Keratinocyte (primary cell): Measurements from ENCODE around the gene BTG2. TPM values are rescaled to one million over a fixed set of nuclear protein-coding genes. Genes with fewer than 3 reads are reported as not detected.

Experiments
- DNase-seq: peaks from one replicate; pipeline ENCODE4 v3.0.0-alpha.2; 2011; ENCODE audit warnings: low read depth, missing footprints, low spot score
- FAIRE-seq: peaks from 2 replicates; lab custom pipeline; 2011; peaks lifted over from hg19 to GRCh38; lab: Jason Lieb, UNC
- H2AFZ ChIP-seq: 2 replicates; pipeline ENCODE4 v1.6.0; 2012; ENCODE audit warnings: low read length, control low read depth, inconsistent platforms; ENCODE audit not compliant: control insufficient read depth
- H3K27ac ChIP-seq: 2 replicates; pipeline ENCODE4 v1.5.1; 2011; ENCODE audit warnings: low read length; ENCODE audit not compliant: control insufficient read depth, insufficient read depth
- H3K27me3 ChIP-seq: 3 replicates; pipeline ENCODE4 v1.6.0; 2011; ENCODE audit warnings: low read length; ENCODE audit not compliant: control insufficient read depth, insufficient read depth; ENCODE audit errors: extremely low read depth
- H3K36me3 ChIP-seq, 2 experiments: 2 replicates in 1 of 2; 3 replicates in 1 of 2; pipeline ENCODE4 v1.5.1; 2011; ENCODE audit warnings: low read length in 2 of 2, mild to moderate bottlenecking in 1 of 2; ENCODE audit not compliant: control insufficient read depth in 2 of 2, insufficient read depth in 2 of 2; ENCODE audit errors: extremely low read depth in 1 of 2
- H3K4me1 ChIP-seq: 3 replicates; pipeline ENCODE4 v1.5.1; 2011; ENCODE audit warnings: low read length; ENCODE audit not compliant: control insufficient read depth, insufficient read depth; ENCODE audit errors: extremely low read depth
- H3K4me2 ChIP-seq: 3 replicates; pipeline ENCODE4 v1.6.0; 2011; ENCODE audit warnings: low read depth, low read length; ENCODE audit not compliant: control insufficient read depth, insufficient read depth; ENCODE audit errors: extremely low read depth
- H3K4me3 ChIP-seq, 3 experiments: fragments of 200-600 bp in 1 of 3; sonication (generic) in 1 of 3; 2 replicates in 2 of 3; 3 replicates in 1 of 3; pipeline ENCODE4 v1.5.1; 2011 to 2016; ENCODE audit warnings: low read length in 3 of 3, mild to moderate bottlenecking in 3 of 3, control low read depth in 2 of 3, inconsistent platforms in 1 of 3, low read depth in 1 of 3, mixed read lengths in 1 of 3, mixed run types in 1 of 3, moderate library complexity in 1 of 3; ENCODE audit not compliant: control insufficient read depth in 2 of 3, insufficient read depth in 2 of 3; ENCODE audit errors: extremely low read depth in 1 of 3
- H3K79me2 ChIP-seq: 2 replicates; pipeline ENCODE4 v1.6.0; 2012; ENCODE audit warnings: low read length; ENCODE audit not compliant: control insufficient read depth, insufficient read depth
- H3K9ac ChIP-seq: 3 replicates; pipeline ENCODE4 v1.6.0; 2011; ENCODE audit warnings: low read length; ENCODE audit not compliant: control insufficient read depth, insufficient read depth; ENCODE audit errors: extremely low read depth
- H3K9me1 ChIP-seq: 3 replicates; pipeline ENCODE4 v1.6.0; 2011; ENCODE audit warnings: low read length; ENCODE audit not compliant: control insufficient read depth, insufficient read depth; ENCODE audit errors: extremely low read depth
- H3K9me3 ChIP-seq: 2 replicates; pipeline ENCODE4 v1.5.1; 2012; ENCODE audit warnings: low read depth, low read length; ENCODE audit not compliant: control insufficient read depth
- H4K20me1 ChIP-seq: 3 replicates; pipeline ENCODE4 v1.6.0; 2011; ENCODE audit warnings: low read length; ENCODE audit not compliant: control insufficient read depth, insufficient read depth; ENCODE audit errors: extremely low read depth
- EZH2 ChIP-seq: IDR thresholded peaks from one replicate; pipeline ENCODE4 v1.6.1; 2012; ENCODE audit warnings: inconsistent platforms, mild to moderate bottlenecking, low read length, moderate library complexity
- dilution Hi-C: fragments of 300-500 bp; cut with MboI; formaldehyde crosslinking; loops from one replicate; pipeline ENCODE4 v1.7.0; 2020; ENCODE audit warnings: low sequenced_read_pairs; ENCODE audit not compliant: extremely low pct_ligation_motif_present
- polyA plus RNA-seq, 5 experiments: library from polyadenylated mRNA; depleted of rRNA in 3 of 5; stranded (reverse) in 3 of 5; stranded (forward) in 1 of 5; unstranded in 1 of 5; fragments of >200 nt; gene quantifications; 1 replicate in 1 of 5; 2 replicates in 3 of 5; 3 replicates in 1 of 5; pipeline versions ENCODE4 v1.2.1 to v1.2.3, GENCODE V29; 2011 to 2012; ENCODE audit warnings: missing spikeins in 2 of 5, low read depth in 1 of 5, low replicate concordance in 1 of 5
- TF ChIP-seq, protein P1 (sequence below), 3 experiments: IDR thresholded peaks in 1 of 3; conservative IDR thresholded peaks in 1 of 3; optimal IDR thresholded peaks in 1 of 3; 2 replicates in 2 of 3; 3 replicates in 1 of 3; pipeline versions ENCODE3 to v1.5.1; 2011; ENCODE audit warnings: low read length in 3 of 3, mild to moderate bottlenecking in 3 of 3, moderate library complexity in 2 of 3, control low read depth in 1 of 3, inconsistent platforms in 1 of 3; ENCODE audit not compliant: insufficient read depth in 2 of 3; ENCODE audit errors: extremely low read depth in 1 of 3

BTG2 gene
- polyA plus RNA-seq, 1 donor (not counting 4 experiments of a cell fraction or from before 2014, with no cell fraction given): 117 TPM

DNA sequence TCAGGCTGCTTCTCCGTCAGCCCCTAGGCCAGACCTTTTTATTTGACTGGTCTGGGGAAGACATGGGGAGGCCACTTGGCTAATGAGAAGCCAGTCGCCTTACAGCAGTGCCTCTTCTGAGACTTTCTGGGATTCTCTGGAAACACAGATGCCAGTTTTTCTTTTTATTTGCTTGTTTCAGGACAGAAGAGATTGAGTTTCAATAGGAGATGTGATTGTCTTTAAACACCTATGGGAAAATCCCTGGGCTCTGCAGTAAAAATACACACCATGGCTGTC lies 15.4 kb upstream of the BTG2 start:
- peak overlapping the region; percentile 78 for H2AFZ ChIP-seq
- H3K4me3 ChIP-seq: peak overlapping the region in 2 of 3 experiments; percentile 28 to 43
- H3K9me1 ChIP-seq: no peaks in the 10 kb centered on the region
- TF ChIP-seq, protein P1, sequence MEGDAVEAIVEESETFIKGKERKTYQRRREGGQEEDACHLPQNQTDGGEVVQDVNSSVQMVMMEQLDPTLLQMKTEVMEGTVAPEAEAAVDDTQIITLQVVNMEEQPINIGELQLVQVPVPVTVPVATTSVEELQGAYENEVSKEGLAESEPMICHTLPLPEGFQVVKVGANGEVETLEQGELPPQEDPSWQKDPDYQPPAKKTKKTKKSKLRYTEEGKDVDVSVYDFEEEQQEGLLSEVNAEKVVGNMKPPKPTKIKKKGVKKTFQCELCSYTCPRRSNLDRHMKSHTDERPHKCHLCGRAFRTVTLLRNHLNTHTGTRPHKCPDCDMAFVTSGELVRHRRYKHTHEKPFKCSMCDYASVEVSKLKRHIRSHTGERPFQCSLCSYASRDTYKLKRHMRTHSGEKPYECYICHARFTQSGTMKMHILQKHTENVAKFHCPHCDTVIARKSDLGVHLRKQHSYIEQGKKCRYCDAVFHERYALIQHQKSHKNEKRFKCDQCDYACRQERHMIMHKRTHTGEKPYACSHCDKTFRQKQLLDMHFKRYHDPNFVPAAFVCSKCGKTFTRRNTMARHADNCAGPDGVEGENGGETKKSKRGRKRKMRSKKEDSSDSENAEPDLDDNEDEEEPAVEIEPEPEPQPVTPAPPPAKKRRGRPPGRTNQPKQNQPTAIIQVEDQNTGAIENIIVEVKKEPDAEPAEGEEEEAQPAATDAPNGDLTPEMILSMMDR (optimal IDR thresholded peaks at IDR 0.05 in 1 of 3, IDR thresholded peaks at IDR 0.05 in 1 of 3, conservative IDR thresholded peaks at IDR 0.05 in 1 of 3; ENCODE audit: extremely low read depth in 1 of 3, insufficient read depth in 2 of 3, low read length in 3 of 3): peak in 1 of 3 experiments; percentile 0
- no peak for TF ChIP-seq EZH2
- H3K4me2 ChIP-seq: peak overlapping the region; percentile 85
- H4K20me1 ChIP-seq: no peaks in the 10 kb centered on the region
- H3K36me3 ChIP-seq: no peaks in the 10 kb centered on the region
- no peaks in the 10 kb centered on the region for H3K79me2 ChIP-seq
- no peaks in the 10 kb centered on the region for H3K27me3 ChIP-seq
- H3K27ac ChIP-seq: peak overlapping the region; percentile 84
- DNase-seq: no peak
- dilution Hi-C loops: no loop called here
- H3K9ac ChIP-seq: peak overlapping the region; percentile 63
- H3K9me3 ChIP-seq: no peaks in the 10 kb centered on the region
- peaks cover 39% of the 10 kb centered on the region for H3K4me1 ChIP-seq
- FAIRE-seq: no peak

DNA sequence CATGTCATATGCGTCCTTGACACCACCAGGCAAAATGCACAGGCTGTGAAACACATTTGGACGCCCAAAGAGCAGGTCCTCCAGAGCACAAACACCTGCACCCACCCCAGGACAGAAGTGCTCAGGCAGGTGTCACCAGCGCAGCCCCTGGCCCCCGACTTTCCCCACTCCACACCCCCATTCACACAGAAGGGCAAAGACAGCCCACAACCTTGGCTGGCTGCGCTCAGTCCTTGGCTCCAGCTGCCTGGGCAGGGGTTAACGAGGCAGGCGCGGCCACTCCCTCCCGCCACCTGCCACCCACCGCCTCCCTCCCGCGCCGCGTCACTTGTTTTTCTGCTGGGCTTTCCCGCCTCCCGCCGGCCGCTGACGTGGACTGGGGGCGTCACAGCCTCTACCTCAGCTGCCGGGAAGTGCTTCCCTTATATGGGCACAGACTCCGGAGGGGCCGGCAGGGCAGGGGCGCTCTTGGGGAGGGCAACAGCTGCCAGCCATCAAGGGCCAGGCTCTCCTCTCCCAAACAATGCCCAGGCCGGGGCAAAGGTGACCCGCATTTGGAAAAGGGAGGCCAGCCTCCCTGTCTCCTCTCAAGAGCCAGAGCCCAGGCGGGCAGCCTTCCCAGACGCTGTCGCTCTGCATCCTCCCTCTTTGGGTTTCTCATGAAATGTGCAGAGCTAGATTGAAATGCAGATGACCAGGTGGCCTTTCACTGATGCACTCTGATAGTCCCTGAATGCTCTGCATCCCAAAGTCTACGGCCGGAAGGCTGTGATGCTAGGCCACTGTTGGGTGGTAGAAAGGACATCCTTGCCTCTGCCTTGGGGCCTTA lies 14.8 kb upstream of the BTG2 start:
- TF ChIP-seq, protein P1 (optimal IDR thresholded peaks at IDR 0.05 in 1 of 3, IDR thresholded peaks at IDR 0.05 in 1 of 3, conservative IDR thresholded peaks at IDR 0.05 in 1 of 3; ENCODE audit: extremely low read depth in 1 of 3, insufficient read depth in 2 of 3, low read length in 3 of 3): no peak
- TF ChIP-seq EZH2: no peak
- dilution Hi-C loops: no loop called here
- peak overlapping the region; percentile 85 for H3K4me2 ChIP-seq
- H3K9me3 ChIP-seq: no peaks in the 10 kb centered on the region
- no peaks in the 10 kb centered on the region for H3K27me3 ChIP-seq
- no peaks in the 10 kb centered on the region for H3K36me3 ChIP-seq
- DNase-seq (no peak), FAIRE-seq (no peak)
- H3K79me2 ChIP-seq: no peaks in the 10 kb centered on the region
- H3K27ac ChIP-seq: peak overlapping the region; percentile 84
- no peaks in the 10 kb centered on the region for H4K20me1 ChIP-seq
- peaks cover 39% of the 10 kb centered on the region for H3K4me1 ChIP-seq
- H3K4me3 ChIP-seq: peak overlapping the region in 2 of 3 experiments; percentile 28 to 43
- peak overlapping the region; percentile 63 for H3K9ac ChIP-seq
- H2AFZ ChIP-seq: peak overlapping the region; percentile 78
- H3K9me1 ChIP-seq: no peaks in the 10 kb centered on the region
